ENCODE results near the gene MAML1.
"Not testable (repeated sequence)": the region's sequence is repeated elsewhere in the genome, so short reads cannot be mapped to it uniquely, and the experiment has no call there.

The MAML1 gene

GRCh38 chr5:179732918-179733771 is 523 bp downstream of the MAML1 start:
- DNase-seq (ENCODE audit: low spot score), result peak; percentile 46

- DNase-seq (ENCODE audit: low spot score), result no peak
These were observed 1.1 kb downstream of the MAML1 start for GRCh38 chr5:179733772-179734126.

GRCh38 chr5:179734536-179735164 is 2.0 kb downstream of the MAML1 start:
- DNase-seq (ENCODE audit: low spot score), result no peak

GRCh38 chr5:179738742-179739141 is 6.1 kb downstream of the MAML1 start:
- DNase-seq (ENCODE audit: low spot score), result no peak

- DNase-seq (ENCODE audit: low spot score), result not testable (repeated sequence)
These were observed 11.5 kb downstream of the MAML1 start for GRCh38 chr5:179744106-179744505.

GRCh38 chr5:179746872-179747271 is 14.2 kb downstream of the MAML1 start:
- no peak for DNase-seq (ENCODE audit: low spot score)

GRCh38 chr5:179747811-179748210 is 15.2 kb downstream of the MAML1 start:
- DNase-seq (ENCODE audit: low spot score), result no peak

- DNase-seq (ENCODE audit: low spot score), result no peak
These were observed 17.4 kb downstream of the MAML1 start for GRCh38 chr5:179749857-179750508.

GRCh38 chr5:179753971-179754370 is 21.3 kb downstream of the MAML1 start:
- no peak for DNase-seq (ENCODE audit: low spot score)

- DNase-seq (ENCODE audit: low spot score), result no peak
These were observed 22.4 kb downstream of the MAML1 start for GRCh38 chr5:179755022-179755421.

GRCh38 chr5:179758955-179759354 is 26.3 kb downstream of the MAML1 start:
- no peak for DNase-seq (ENCODE audit: low spot score)

- no peak for DNase-seq (ENCODE audit: low spot score)
These were observed 27.2 kb downstream of the MAML1 start for GRCh38 chr5:179759581-179760551.

- no peak for DNase-seq (ENCODE audit: low spot score)
These were observed 29.6 kb downstream of the MAML1 start for GRCh38 chr5:179762079-179762780.

GRCh38 chr5:179762781-179763176 is 30.2 kb downstream of the MAML1 start:
- DNase-seq (ENCODE audit: low spot score), result no peak

GRCh38 chr5:179763215-179763945 is 30.8 kb downstream of the MAML1 start:
- peak; percentile 63 for DNase-seq (ENCODE audit: low spot score)

GRCh38 chr5:179764056-179764455 is 31.4 kb downstream of the MAML1 start:
- no peak for DNase-seq (ENCODE audit: low spot score)

GRCh38 chr5:179765400-179765799 is 32.8 kb downstream of the MAML1 start:
- no peak for DNase-seq (ENCODE audit: low spot score)

- DNase-seq (ENCODE audit: low spot score), result no peak
These were observed 33.6 kb downstream of the MAML1 start for GRCh38 chr5:179766021-179766725.

- DNase-seq (ENCODE audit: low spot score), result no peak
These were observed 34.3 kb downstream of the MAML1 start for GRCh38 chr5:179766726-179767455.
